Prostate gland (tissue), 2 donors: ENCODE data around the gene ROPN1. TPM values are rescaled to one million over a fixed set of nuclear protein-coding genes. Genes with fewer than 3 reads are reported as not detected.
"Not testable (repeated sequence)": the region's sequence is repeated elsewhere in the genome, so short reads cannot be mapped to it uniquely, and the experiment has no call there.

Experiments
- DNase-seq: peaks from one replicate; pipeline ENCODE4 v3.0.0-alpha.2; 2019; ENCODE audit warnings: low spot score
- H3K27ac ChIP-seq, 2 donors: fragments of 200-600 bp; sonication (generic); 2 replicates each; pipeline ENCODE4 v1.5.1; 2017 to 2019
- H3K27me3 ChIP-seq: fragments of 200-600 bp; sonication (generic); replicated peaks from 2 replicates; pipeline ENCODE4 v1.5.1; 2019; ENCODE audit not compliant: insufficient read depth
- H3K36me3 ChIP-seq, 2 donors: fragments of 200-600 bp; sonication (generic); 1 replicate in 1 of 2; 2 replicates in 1 of 2; pipeline versions ENCODE4 v1.5.1 to v1.8.1; 2017 to 2019
- H3K4me1 ChIP-seq: fragments of 200-600 bp; sonication (generic); replicated peaks from 2 replicates; pipeline ENCODE4 v1.5.1; 2019
- H3K4me3 ChIP-seq, 2 donors: fragments of 200-600 bp; sonication (generic); 2 replicates each; pipeline ENCODE4 v1.5.1; 2017 to 2019
- H3K9me3 ChIP-seq: fragments of 200-600 bp; sonication (generic); 2 replicates; pipeline ENCODE4 v1.5.1; 2017
- POLR2A ChIP-seq: fragments of 450-650 bp; IDR thresholded peaks from one replicate; pipeline ENCODE4 v1.6.1; 2016; ENCODE audit warnings: antibody characterized with exemption, mild to moderate bottlenecking
- POLR2AphosphoS5 ChIP-seq: sonication (generic); formaldehyde crosslinking; IDR thresholded peaks from one replicate; pipeline ENCODE4 v1.6.1; 2017; ENCODE audit warnings: antibody characterized with exemption
- WGBS: methylation state at CpG from one replicate; pipeline ENCODE4 v1.1.5; 2018; 5-methylcytosine and 5-hydroxymethylcytosine counted together
- intact Hi-C: fragments of 100-400 bp; cut with DNase I; formaldehyde crosslinking; loops from one replicate; pipeline ENCODE4 v1.14.2; 2022
- total RNA-seq, 2 donors: library from RNA; depleted of rRNA; stranded (reverse); fragments of >200 nt; gene quantifications; one replicate each; pipeline ENCODE4 v1.1.0, GENCODE V29; 2016
- TF ChIP-seq, protein P1 (sequence below), 4 experiments: fragments of 200-600 bp in 2 of 4; fragments of 450-650 bp in 2 of 4; sonication (generic) in 2 of 4; IDR thresholded peaks; 1 replicate in 3 of 4; 2 replicates in 1 of 4; pipeline ENCODE4 v1.5.1; 2016 to 2019; ENCODE audit warnings: antibody characterized with exemption in 4 of 4, mild to moderate bottlenecking in 2 of 4, moderate library complexity in 2 of 4

The ROPN1 gene
- total RNA-seq, 2 donors from 2014 or later, result 10.8 TPM; not detected in 1

DNA sequence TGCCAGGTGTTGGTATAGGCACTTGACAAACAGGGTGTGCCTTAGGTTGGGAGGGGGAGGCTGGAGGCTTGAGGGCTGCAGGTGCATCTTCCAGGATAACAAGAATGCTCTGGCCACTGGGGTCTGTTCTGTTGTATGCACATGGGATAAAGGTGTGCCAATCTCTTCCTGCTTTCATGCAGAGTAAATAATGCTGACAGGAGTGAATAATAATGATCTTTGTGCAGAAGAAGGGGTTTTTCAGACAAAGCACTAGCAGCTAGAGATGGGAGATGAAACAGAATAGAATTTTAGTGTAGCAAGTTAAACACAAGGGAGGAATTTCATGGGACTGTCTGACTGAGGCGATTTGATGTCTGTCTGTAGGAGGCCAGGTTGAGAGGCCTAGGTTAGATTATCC lies 1.9 kb upstream of the ROPN1 start:
- intact Hi-C loops, result no loop called here
- Histone ChIP-seq H3K36me3 (no peaks in the 10 kb centered on the region), H3K27me3 (peaks cover 2% of the 10 kb centered on the region), H3K27ac (no peak overlapping the region), H3K4me3 (no peak overlapping the region), H3K4me1 (no peaks in the 10 kb centered on the region), H3K9me3 (no peaks in the 10 kb centered on the region)
- TF ChIP-seq, protein P1, sequence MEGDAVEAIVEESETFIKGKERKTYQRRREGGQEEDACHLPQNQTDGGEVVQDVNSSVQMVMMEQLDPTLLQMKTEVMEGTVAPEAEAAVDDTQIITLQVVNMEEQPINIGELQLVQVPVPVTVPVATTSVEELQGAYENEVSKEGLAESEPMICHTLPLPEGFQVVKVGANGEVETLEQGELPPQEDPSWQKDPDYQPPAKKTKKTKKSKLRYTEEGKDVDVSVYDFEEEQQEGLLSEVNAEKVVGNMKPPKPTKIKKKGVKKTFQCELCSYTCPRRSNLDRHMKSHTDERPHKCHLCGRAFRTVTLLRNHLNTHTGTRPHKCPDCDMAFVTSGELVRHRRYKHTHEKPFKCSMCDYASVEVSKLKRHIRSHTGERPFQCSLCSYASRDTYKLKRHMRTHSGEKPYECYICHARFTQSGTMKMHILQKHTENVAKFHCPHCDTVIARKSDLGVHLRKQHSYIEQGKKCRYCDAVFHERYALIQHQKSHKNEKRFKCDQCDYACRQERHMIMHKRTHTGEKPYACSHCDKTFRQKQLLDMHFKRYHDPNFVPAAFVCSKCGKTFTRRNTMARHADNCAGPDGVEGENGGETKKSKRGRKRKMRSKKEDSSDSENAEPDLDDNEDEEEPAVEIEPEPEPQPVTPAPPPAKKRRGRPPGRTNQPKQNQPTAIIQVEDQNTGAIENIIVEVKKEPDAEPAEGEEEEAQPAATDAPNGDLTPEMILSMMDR (IDR thresholded peaks at IDR 0.05), result no peak
- TF ChIP-seq POLR2AphosphoS5, result no peak
- TF ChIP-seq POLR2A, result no peak
- no peak for DNase-seq
- WGBS, result 89% methylated on average over 1 of the region's 1 CpG

- Histone ChIP-seq H3K36me3 (no peaks in the 10 kb centered on the region), H3K9me3 (no peaks in the 10 kb centered on the region), H3K27me3 (peaks cover 2% of the 10 kb centered on the region), H3K27ac (no peak overlapping the region), H3K4me3 (no peak overlapping the region), H3K4me1 (no peaks in the 10 kb centered on the region)
- DNase-seq, result no peak
- intact Hi-C loops, result loop anchor here (10.0 kb wide), 1 partner anchor 262 kb away; no protein-coding TSS in a partner anchor
- 84% methylated on average over 3 of the region's 3 CpGs for WGBS
- TF ChIP-seq, protein P1 (IDR thresholded peaks at IDR 0.05), result no peak
- TF ChIP-seq POLR2AphosphoS5 (no peak), POLR2A (no peak)
Measured at GRCh38 chr3:123986427-123986826, 5.5 kb downstream of the ROPN1 start.

DNA sequence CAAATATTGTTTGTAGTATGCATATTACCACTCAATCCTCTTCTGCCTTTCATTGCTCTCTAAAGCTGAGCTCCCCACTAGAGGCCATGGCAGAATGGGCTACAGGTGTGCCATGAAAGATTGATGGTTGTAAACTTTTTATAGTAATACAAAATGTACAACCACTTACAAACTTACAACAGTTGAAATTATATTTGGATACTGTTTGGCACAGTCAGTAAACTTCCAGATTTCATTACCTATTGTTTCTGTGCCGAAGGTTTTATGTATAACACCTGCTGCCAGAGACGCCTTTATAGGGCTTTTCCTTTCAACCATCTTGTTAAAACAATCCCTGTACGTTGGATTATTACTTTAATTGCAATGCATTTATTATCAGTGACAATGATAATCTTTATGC lies 7.0 kb downstream of the ROPN1 start:
- intact Hi-C loops, result loop anchor here (10.0 kb wide), 1 partner anchor 260 kb away; no protein-coding TSS in a partner anchor
- Histone ChIP-seq H3K36me3 (no peaks in the 10 kb centered on the region), H3K9me3 (no peaks in the 10 kb centered on the region), H3K27me3 (peaks cover 2% of the 10 kb centered on the region), H3K4me3 (no peak overlapping the region), H3K27ac (no peak overlapping the region), H3K4me1 (no peaks in the 10 kb centered on the region)
- WGBS, result 31% methylated on average over 3 of the region's 3 CpGs
- TF ChIP-seq, protein P1 (IDR thresholded peaks at IDR 0.05), result no peak
- TF ChIP-seq POLR2A (no peak), POLR2AphosphoS5 (no peak)
- DNase-seq, result no peak

- intact Hi-C loops, result loop anchor here (10.0 kb wide), 1 partner anchor 260 kb away; no protein-coding TSS in a partner anchor
- WGBS, result 97% methylated on average over 1 of the region's 1 CpG
- H3K4me1 ChIP-seq, result no peaks in the 10 kb centered on the region
- peaks cover 1% of the 10 kb centered on the region for H3K27me3 ChIP-seq
- DNase-seq, result no peak
- H3K36me3 ChIP-seq, result no peaks in the 10 kb centered on the region
- H3K4me3 ChIP-seq, result no peak overlapping the region
- H3K9me3 ChIP-seq, result no peaks in the 10 kb centered on the region
- H3K27ac ChIP-seq, result no peak overlapping the region
- TF ChIP-seq, protein P1 (IDR thresholded peaks at IDR 0.05), result no peak
- no peak for TF ChIP-seq POLR2A
- no peak for TF ChIP-seq POLR2AphosphoS5
Measured at GRCh38 chr3:123984350-123984749, 7.6 kb downstream of the ROPN1 start.

DNA sequence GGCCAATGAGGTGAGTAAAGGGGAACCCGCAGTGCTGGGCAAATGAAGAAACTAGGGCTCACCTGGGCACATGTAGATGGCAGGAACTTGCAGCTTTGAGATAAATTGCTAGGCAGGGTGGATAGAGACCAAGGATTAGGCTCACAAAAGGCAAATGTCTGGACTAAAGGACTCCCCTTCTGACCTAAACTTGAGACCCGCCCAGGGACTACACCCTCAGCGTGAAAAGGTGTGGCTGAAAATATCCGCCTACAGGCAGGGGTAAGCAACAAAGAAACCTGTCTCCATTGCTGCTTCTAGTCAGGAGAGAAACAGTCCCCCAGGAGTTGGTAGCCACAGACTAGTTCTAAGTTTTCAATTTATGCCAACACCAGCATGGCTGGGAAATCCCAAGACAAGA lies 10.6 kb downstream of the ROPN1 start:
- not testable (repeated sequence) for DNase-seq, H3K4me3 ChIP-seq

More for the DNA sequence above, 10.6 kb downstream of the ROPN1 start:
- not testable (repeated sequence) for H3K36me3 ChIP-seq, H3K4me1 ChIP-seq, H3K9me3 ChIP-seq, H3K27me3 ChIP-seq, H3K27ac ChIP-seq
- 86% methylated on average over 4 of the region's 4 CpGs for WGBS
- intact Hi-C loops, result loop anchor here (10.0 kb wide), 1 partner anchor 257 kb away; no protein-coding TSS in a partner anchor
